Measurements from ENCODE around the gene PSME2. TPM values are rescaled to one million over a fixed set of nuclear protein-coding genes. Genes with fewer than 3 reads are reported as not detected.

Gene PSME2
- total and polyA plus RNA-seq, 2 of the 13 experiments (the other 11 are each of a cell fraction or from before 2014, with no cell fraction given): 332 to 716 TPM

- peak; percentile 98 for TF ChIP-seq BORCS8-MEF2B (CRISPR knock-in tag; IDR thresholded peaks at IDR 0.05)
- peak; percentile 83 for TF ChIP-seq JUN (CRISPR knock-in tag; IDR thresholded peaks at IDR 0.05)
- TF ChIP-seq MXI1 (IDR thresholded peaks at IDR 0.05; ENCODE audit: borderline replicate concordance, low read depth, low read length): peak; percentile 73; the same call in 2 of the 3 replicates
- TF ChIP-seq MTF1 (CRISPR knock-in tag; IDR thresholded peaks at IDR 0.05): peak; percentile 89
- peak; percentile 95 for TF ChIP-seq NCOA5 (CRISPR knock-in tag; IDR thresholded peaks at IDR 0.05)
- TF ChIP-seq ZNF670 (CRISPR knock-in tag; IDR thresholded peaks at IDR 0.05; ENCODE audit: borderline replicate concordance): no peak
- TF ChIP-seq U2AF1 (optimal IDR thresholded peaks at IDR 0.05; ENCODE audit: low read depth, low read length): peak; percentile 97
- peak; percentile 99 for TF ChIP-seq JARID2 (CRISPR knock-in tag; IDR thresholded peaks at IDR 0.05; ENCODE audit: insufficient replicate concordance)
- peak; percentile 94 for TF ChIP-seq POGZ (CRISPR knock-in tag; IDR thresholded peaks at IDR 0.05)
- peak; percentile 93 for TF ChIP-seq ZNF253 (CRISPR knock-in tag; IDR thresholded peaks at IDR 0.05; ENCODE audit: borderline replicate concordance)
- no peak; the same call in 1 of the 2 replicates for TF ChIP-seq ZNF644 (CRISPR knock-in tag; IDR thresholded peaks at IDR 0.05; ENCODE audit: low read depth)
- peak; percentile 87 for TF ChIP-seq DRAP1 (CRISPR knock-in tag; IDR thresholded peaks at IDR 0.05)
- TF ChIP-seq PBX2 (CRISPR knock-in tag; IDR thresholded peaks at IDR 0.05): peak; percentile 48
- TF ChIP-seq ZNF326 (CRISPR knock-in tag; IDR thresholded peaks at IDR 0.05; ENCODE audit: borderline replicate concordance): peak; percentile 87
- TF ChIP-seq PCBP2 (optimal IDR thresholded peaks at IDR 0.05; ENCODE audit: low read depth, low read length, poor library complexity, severe bottlenecking): no peak
- TF ChIP-seq E2F1 (CRISPR knock-in tag; IDR thresholded peaks at IDR 0.05): peak; percentile 96
- TF ChIP-seq ZNF292 (CRISPR knock-in tag; IDR thresholded peaks at IDR 0.05; ENCODE audit: borderline replicate concordance, low read depth): peak; percentile 98
- TF ChIP-seq AKAP8 (CRISPR knock-in tag; IDR thresholded peaks at IDR 0.05): peak; percentile 97; the same call in 1 of the 2 replicates
- peak; percentile 91; the same call in 1 of the 2 replicates for TF ChIP-seq ZNF503 (CRISPR knock-in tag; IDR thresholded peaks at IDR 0.05)
- TF ChIP-seq ZBTB14 (CRISPR knock-in tag; IDR thresholded peaks at IDR 0.05): peak; percentile 47
- peak; percentile 97 for TF ChIP-seq ZNF101 (CRISPR knock-in tag; IDR thresholded peaks at IDR 0.05; ENCODE audit: borderline replicate concordance, low read depth)
- peak; percentile 99 for TF ChIP-seq ZFP41 (CRISPR knock-in tag; IDR thresholded peaks at IDR 0.05; ENCODE audit: borderline replicate concordance)
- TF ChIP-seq IKZF4 (CRISPR knock-in tag; IDR thresholded peaks at IDR 0.05; ENCODE audit: borderline replicate concordance, low read depth, not compliant biosample characterization): peak; percentile 99
- TF ChIP-seq SALL1 (CRISPR knock-in tag; IDR thresholded peaks at IDR 0.05): peak; percentile 92
Measured at GRCh38 chr14:24195186-24196070, 49.0 kb upstream of the PSME2 start, which contains the start of gene TM9SF1 (continued).
